K562 (cell line): ENCODE measurements around the gene PLA2G2C. TPM values are rescaled to one million over a fixed set of nuclear protein-coding genes. Genes with fewer than 3 reads are reported as not detected.

ENCODE experiments used
- ATF7 ChIP-seq: fragments of 450-650 bp; IDR thresholded peaks from 2 replicates; pipeline ENCODE4 v1.7.1; 2014; ENCODE audit warnings: mild to moderate bottlenecking, moderate library complexity
- CAMTA2 ChIP-seq: fragments of 250-450 bp; sonication (Bioruptor Pico); conservative IDR thresholded peaks from 2 replicates; pipeline ENCODE4 v1.5.1; 2022
- CSDE1 ChIP-seq, 2 experiments: fragments of 450-650 bp; IDR thresholded peaks; 2 replicates each; pipeline ENCODE4 v1.6.1; 2016; ENCODE audit warnings: mild to moderate bottlenecking in 1 of 2
- DPF2 ChIP-seq: fragments of 450-650 bp; IDR thresholded peaks from 2 replicates; pipeline ENCODE4 v1.6.1; 2016
- ESRRB ChIP-seq: fragments of 250-450 bp; sonication (Bioruptor Pico); IDR thresholded peaks from 2 replicates; pipeline ENCODE4 v1.5.0; 2020; ENCODE audit warnings: mild to moderate bottlenecking, moderate library complexity, borderline replicate concordance
- FOXK1 ChIP-seq: sonication (generic); formaldehyde crosslinking; IDR thresholded peaks from 2 replicates; pipeline ENCODE4 v1.8.0; 2022; ENCODE audit warnings: missing genetic modification reagents, mild to moderate bottlenecking, borderline replicate concordance
- FOXK2 ChIP-seq, 2 experiments: fragments of 450-650 bp; IDR thresholded peaks in 1 of 2; conservative IDR thresholded peaks in 1 of 2; 2 replicates each; pipeline ENCODE4 v1.6.1; 2016; ENCODE audit warnings: low read depth in 2 of 2, mild to moderate bottlenecking in 1 of 2
- PCBP2 ChIP-seq: fragments of 200-400 bp; formaldehyde crosslinking; IDR thresholded peaks from 2 replicates; pipeline ENCODE4 v1.6.1; 2018; ENCODE audit warnings: low read length, low read depth, mild to moderate bottlenecking, moderate library complexity; ENCODE audit not compliant: poor library complexity, severe bottlenecking
- PHF21A ChIP-seq: fragments of 450-650 bp; IDR thresholded peaks from 2 replicates; pipeline ENCODE4 v1.6.1; 2017; ENCODE audit warnings: low read depth, borderline replicate concordance
- POLR2AphosphoS5 ChIP-seq: IDR thresholded peaks from 2 replicates; pipeline ENCODE4 v1.6.1; 2011; ENCODE audit warnings: mild to moderate bottlenecking, low read depth, low read length, moderate library complexity; ENCODE audit not compliant: control insufficient read depth, insufficient read depth
- PYGO2 ChIP-seq: fragments of 450-650 bp; IDR thresholded peaks from 2 replicates; pipeline ENCODE4 v1.6.1; 2016; ENCODE audit warnings: mild to moderate bottlenecking, missing genetic modification characterization, moderate library complexity, missing compliant biosample characterization
- RCOR1 ChIP-seq, 2 experiments: IDR thresholded peaks; 2 replicates each; pipeline ENCODE4 v1.6.1; 2012; ENCODE audit warnings: low read depth in 2 of 2, low read length in 2 of 2, borderline replicate concordance in 1 of 2, improper control_type of control experiment in 1 of 2
- RFX5 ChIP-seq: IDR thresholded peaks from 2 replicates; pipeline ENCODE4 v1.6.1; 2011; ENCODE audit warnings: low read depth, mild to moderate bottlenecking, improper control_type of control experiment, low read length
- RUNX1 ChIP-seq: sonication (generic); IDR thresholded peaks from 2 replicates; pipeline ENCODE4 v1.6.1; 2016; ENCODE audit warnings: antibody characterized with exemption, low read depth
- SMAD4 ChIP-seq: fragments of 250-450 bp; sonication (Bioruptor Pico); conservative IDR thresholded peaks from 2 replicates; pipeline ENCODE4 v1.8.0; 2021; ENCODE audit warnings: inconsistent platforms, mild to moderate bottlenecking, moderate library complexity
- TCF3 ChIP-seq: sonication (generic); formaldehyde crosslinking; IDR thresholded peaks from 2 replicates; pipeline ENCODE4 v1.4.0; 2020; ENCODE audit warnings: mild to moderate bottlenecking, missing genetic modification reagents
- ZBTB7A ChIP-seq: IDR thresholded peaks from 2 replicates; pipeline ENCODE4 v1.6.1; 2011; ENCODE audit warnings: low read depth, mild to moderate bottlenecking, low read length, moderate library complexity, borderline replicate concordance; ENCODE audit not compliant: control insufficient read depth
- ZNF24 ChIP-seq: fragments of 450-650 bp; IDR thresholded peaks from 2 replicates; pipeline ENCODE4 v1.6.1; 2016
- ZNF507 ChIP-seq: conservative IDR thresholded peaks from 2 replicates; pipeline ENCODE4 v1.6.1; 2017; ENCODE audit warnings: missing genetic modification characterization, missing compliant biosample characterization
- polyA plus RNA-seq, 8 experiments: library from polyadenylated mRNA; depleted of rRNA in 4 of 8; stranded (reverse) in 5 of 8; unstranded in 3 of 8; fragments of >200 nt; fragmentation: Nextera tagmentation in 2 of 8; fragmentation: Illumina TruSeq in 1 of 8; extraction: Ambion mirVana in 2 of 8; extraction: Trizol in 1 of 8; gene quantifications; 2 replicates each; pipeline versions ENCODE4 v1.2.1 to v1.2.3, GENCODE V29; 2011 to 2014; ENCODE audit warnings: inconsistent platforms in 1 of 8, missing spikeins in 1 of 8
- total RNA-seq, 7 experiments: library from RNA; depleted of rRNA in 6 of 7; stranded (reverse); fragments of >200 nt in 6 of 7; fragmentation: Illumina TruSeq in 2 of 7; extraction: Trizol in 2 of 7; gene quantifications; 2 replicates each; pipeline versions ENCODE4 v1.2.1 to v1.2.3, GENCODE V29; 2011 to 2021; ENCODE audit warnings: low replicate concordance in 1 of 7
- TF ChIP-seq, protein P1 (sequence below): fragments of 250-450 bp; sonication (Bioruptor Pico); IDR thresholded peaks from 2 replicates; pipeline ENCODE4 v1.9.0; 2021; ENCODE audit warnings: mild to moderate bottlenecking
- TF ChIP-seq, protein P2 (sequence below): sonication (generic); formaldehyde crosslinking; IDR thresholded peaks from 2 replicates; pipeline ENCODE4 v1.8.0; 2023; ENCODE audit warnings: mild to moderate bottlenecking, missing genetic modification reagents
- TF ChIP-seq, protein P3 (sequence below): fragments of 200-800 bp; sonication (Bioruptor generic); IDR thresholded peaks from 2 replicates; pipeline ENCODE4 v1.6.1; 2017; ENCODE audit warnings: missing genetic modification characterization, missing compliant biosample characterization

The PLA2G2C gene
- total and polyA plus RNA-seq, 9 of the 15 experiments (the other 6 are each of a cell fraction or from before 2014, with no cell fraction given), result 0.14 to 0.49 (median 0.21) TPM

DNA sequence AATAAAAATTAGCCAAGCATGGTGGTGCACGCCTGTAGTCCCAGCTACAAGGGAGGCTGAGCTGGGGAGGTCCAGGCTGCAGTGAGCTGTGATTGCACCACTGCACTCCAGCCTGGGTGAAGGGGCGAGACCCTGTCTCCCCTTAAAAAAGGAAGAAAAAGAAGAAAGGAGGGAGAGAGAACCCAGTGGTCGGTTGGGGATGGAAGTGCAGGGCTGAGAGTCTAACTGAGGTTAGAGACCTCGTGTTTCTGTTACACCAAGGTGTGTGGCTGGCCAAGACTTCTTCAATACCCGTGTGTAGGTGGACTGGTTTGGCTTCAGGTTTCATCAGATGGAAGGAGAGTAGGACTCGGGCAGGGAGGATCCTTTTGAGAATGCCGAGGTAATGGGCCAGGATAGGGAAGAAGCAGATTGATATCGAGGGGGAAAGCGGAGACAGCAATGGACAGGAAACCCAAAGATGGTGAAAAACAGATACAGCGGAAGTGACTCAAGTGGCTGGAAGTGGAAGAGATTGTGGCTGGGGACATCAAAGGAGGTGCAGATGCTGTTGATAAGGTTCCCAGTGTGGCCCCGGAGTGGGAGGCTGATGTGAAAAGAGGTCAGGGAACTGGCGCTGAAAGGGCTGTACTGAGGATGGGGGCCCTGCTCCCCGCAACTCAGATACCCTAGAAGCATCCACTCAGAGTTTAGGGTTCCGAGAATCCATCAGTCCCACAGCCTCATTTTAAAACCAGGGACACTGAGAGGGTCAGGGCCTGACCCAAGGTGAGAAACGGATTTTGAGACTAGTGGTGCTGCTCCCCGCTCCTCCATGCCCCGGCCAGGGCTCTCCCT, 1.1 kb downstream of the PLA2G2C start (continued):
- TF ChIP-seq PCBP2 (no peak), POLR2AphosphoS5 (peak; percentile 70), CAMTA2 (CRISPR knock-in tag) (0 out of 2 replicates have a peak, but pooled peaks have one; percentile 65), ZNF24 (no peak; the same call in 1 of the 2 replicates), ATF7 (peak; percentile 83; the same call in 1 of the 2 replicates), ZBTB7A (no peak), TCF3 (CRISPR knock-in tag) (peak; percentile 61), ZNF507 (tag) (no peak), SMAD4 (peak; percentile 88), RFX5 (no peak), CSDE1 (IDR thresholded peaks at IDR 0.05) (peak in 1 of 2 experiments; percentile 46; a peak in 2 of 4 replicates), ESRRB (CRISPR knock-in tag) (0 out of 2 replicates have a peak, but pooled peaks have one; percentile 77), PYGO2 (tag) (peak; percentile 60; the same call in 1 of the 2 replicates), PHF21A (peak; percentile 75; the same call in 1 of the 2 replicates), RCOR1 (IDR thresholded peaks at IDR 0.05; ENCODE audit: borderline replicate concordance in 1 of 2, low read depth in 2 of 2, low read length in 2 of 2) (peak in 1 of 2 experiments; percentile 93; a peak in 2 of 4 replicates), FOXK1 (CRISPR knock-in tag) (peak; percentile 16; the same call in 1 of the 2 replicates), RUNX1 (0 out of 2 replicates have a peak, but pooled peaks have one; percentile 47), DPF2 (peak; percentile 99), FOXK2 (conservative IDR thresholded peaks at IDR 0.05 in 1 of 2, IDR thresholded peaks at IDR 0.05 in 1 of 2; ENCODE audit: low read depth in 2 of 2) (peak; percentile 61 to 70)
- TF ChIP-seq, protein P1, sequence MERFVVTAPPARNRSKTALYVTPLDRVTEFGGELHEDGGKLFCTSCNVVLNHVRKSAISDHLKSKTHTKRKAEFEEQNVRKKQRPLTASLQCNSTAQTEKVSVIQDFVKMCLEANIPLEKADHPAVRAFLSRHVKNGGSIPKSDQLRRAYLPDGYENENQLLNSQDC (CRISPR knock-in tag), result no peak
- TF ChIP-seq, protein P2, sequence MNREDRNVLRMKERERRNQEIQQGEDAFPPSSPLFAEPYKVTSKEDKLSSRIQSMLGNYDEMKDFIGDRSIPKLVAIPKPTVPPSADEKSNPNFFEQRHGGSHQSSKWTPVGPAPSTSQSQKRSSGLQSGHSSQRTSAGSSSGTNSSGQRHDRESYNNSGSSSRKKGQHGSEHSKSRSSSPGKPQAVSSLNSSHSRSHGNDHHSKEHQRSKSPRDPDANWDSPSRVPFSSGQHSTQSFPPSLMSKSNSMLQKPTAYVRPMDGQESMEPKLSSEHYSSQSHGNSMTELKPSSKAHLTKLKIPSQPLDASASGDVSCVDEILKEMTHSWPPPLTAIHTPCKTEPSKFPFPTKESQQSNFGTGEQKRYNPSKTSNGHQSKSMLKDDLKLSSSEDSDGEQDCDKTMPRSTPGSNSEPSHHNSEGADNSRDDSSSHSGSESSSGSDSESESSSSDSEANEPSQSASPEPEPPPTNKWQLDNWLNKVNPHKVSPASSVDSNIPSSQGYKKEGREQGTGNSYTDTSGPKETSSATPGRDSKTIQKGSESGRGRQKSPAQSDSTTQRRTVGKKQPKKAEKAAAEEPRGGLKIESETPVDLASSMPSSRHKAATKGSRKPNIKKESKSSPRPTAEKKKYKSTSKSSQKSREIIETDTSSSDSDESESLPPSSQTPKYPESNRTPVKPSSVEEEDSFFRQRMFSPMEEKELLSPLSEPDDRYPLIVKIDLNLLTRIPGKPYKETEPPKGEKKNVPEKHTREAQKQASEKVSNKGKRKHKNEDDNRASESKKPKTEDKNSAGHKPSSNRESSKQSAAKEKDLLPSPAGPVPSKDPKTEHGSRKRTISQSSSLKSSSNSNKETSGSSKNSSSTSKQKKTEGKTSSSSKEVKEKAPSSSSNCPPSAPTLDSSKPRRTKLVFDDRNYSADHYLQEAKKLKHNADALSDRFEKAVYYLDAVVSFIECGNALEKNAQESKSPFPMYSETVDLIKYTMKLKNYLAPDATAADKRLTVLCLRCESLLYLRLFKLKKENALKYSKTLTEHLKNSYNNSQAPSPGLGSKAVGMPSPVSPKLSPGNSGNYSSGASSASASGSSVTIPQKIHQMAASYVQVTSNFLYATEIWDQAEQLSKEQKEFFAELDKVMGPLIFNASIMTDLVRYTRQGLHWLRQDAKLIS (CRISPR knock-in tag), result no peak; the same call in 1 of the 2 replicates
- TF ChIP-seq, protein P3, sequence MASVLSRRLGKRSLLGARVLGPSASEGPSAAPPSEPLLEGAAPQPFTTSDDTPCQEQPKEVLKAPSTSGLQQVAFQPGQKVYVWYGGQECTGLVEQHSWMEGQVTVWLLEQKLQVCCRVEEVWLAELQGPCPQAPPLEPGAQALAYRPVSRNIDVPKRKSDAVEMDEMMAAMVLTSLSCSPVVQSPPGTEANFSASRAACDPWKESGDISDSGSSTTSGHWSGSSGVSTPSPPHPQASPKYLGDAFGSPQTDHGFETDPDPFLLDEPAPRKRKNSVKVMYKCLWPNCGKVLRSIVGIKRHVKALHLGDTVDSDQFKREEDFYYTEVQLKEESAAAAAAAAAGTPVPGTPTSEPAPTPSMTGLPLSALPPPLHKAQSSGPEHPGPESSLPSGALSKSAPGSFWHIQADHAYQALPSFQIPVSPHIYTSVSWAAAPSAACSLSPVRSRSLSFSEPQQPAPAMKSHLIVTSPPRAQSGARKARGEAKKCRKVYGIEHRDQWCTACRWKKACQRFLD (CRISPR knock-in tag), result peak; percentile 19; the same call in 1 of the 2 replicates
